HepG2 (cell line): ENCODE measurements around the gene MDFI. TPM values are rescaled to one million over a fixed set of nuclear protein-coding genes. Genes with fewer than 3 reads are reported as not detected.

Experiments used
- EP300 ChIP-seq, 3 experiments: sonication (generic) in 1 of 3; formaldehyde crosslinking in 1 of 3; IDR thresholded peaks; 2 replicates each; pipeline versions ENCODE4 v1.5.1 to v1.6.1; 2011 to 2020; ENCODE audit warnings: low read depth in 2 of 3, low read length in 2 of 3, borderline replicate concordance in 1 of 3, improper control_type of control experiment in 1 of 3, mild to moderate bottlenecking in 1 of 3, missing genetic modification reagents in 1 of 3, moderate library complexity in 1 of 3
- HDAC6 ChIP-seq: fragments of 200-600 bp; sonication (generic); IDR thresholded peaks from 2 replicates; pipeline ENCODE4 v1.7.0; 2017; ENCODE audit warnings: mild to moderate bottlenecking, antibody characterized with exemption, low read length, low read depth
- IKZF4 ChIP-seq: sonication (generic); formaldehyde crosslinking; IDR thresholded peaks from 2 replicates; pipeline ENCODE4 v1.5.1; 2020; ENCODE audit warnings: borderline replicate concordance, mild to moderate bottlenecking, low read depth, missing genetic modification reagents; ENCODE audit errors: not compliant biosample characterization
- ISL2 ChIP-seq: sonication (generic); formaldehyde crosslinking; IDR thresholded peaks from 2 replicates; pipeline ENCODE4 v1.5.0; 2020; ENCODE audit warnings: missing genetic modification reagents
- MAF1 ChIP-seq: sonication (generic); formaldehyde crosslinking; IDR thresholded peaks from 2 replicates; pipeline ENCODE4 v1.5.0; 2020; ENCODE audit warnings: missing genetic modification reagents, borderline replicate concordance
- MAFK ChIP-seq, 2 experiments: IDR thresholded peaks in 1 of 2; conservative IDR thresholded peaks in 1 of 2; 2 replicates each; pipeline ENCODE4 v1.6.1; 2011; ENCODE audit warnings: improper control_type of control experiment in 2 of 2, low read length in 2 of 2
- PHF5A ChIP-seq: IDR thresholded peaks from one replicate; pipeline ENCODE4 v1.6.1; 2018; ENCODE audit warnings: low read depth, missing genetic modification reagents; ENCODE audit not compliant: unreplicated experiment
- SP2 ChIP-seq: sonication (generic); formaldehyde crosslinking; IDR thresholded peaks from 2 replicates; pipeline ENCODE4 v1.5.1; 2020; ENCODE audit warnings: mild to moderate bottlenecking, missing genetic modification reagents
- TEAD3 ChIP-seq: optimal IDR thresholded peaks from 2 replicates; pipeline ENCODE3; 2016; ENCODE audit warnings: borderline replicate concordance
- TEF ChIP-seq: sonication (generic); formaldehyde crosslinking; IDR thresholded peaks from 2 replicates; pipeline ENCODE4 v1.5.0; 2020; ENCODE audit warnings: missing genetic modification reagents
- THAP8 ChIP-seq: sonication (generic); formaldehyde crosslinking; IDR thresholded peaks from 2 replicates; pipeline ENCODE4 v1.5.1; 2020; ENCODE audit warnings: missing genetic modification reagents, mild to moderate bottlenecking, borderline replicate concordance
- TRAFD1 ChIP-seq: sonication (generic); formaldehyde crosslinking; IDR thresholded peaks from 2 replicates; pipeline ENCODE4 v1.5.1; 2020; ENCODE audit warnings: missing genetic modification reagents, mild to moderate bottlenecking, borderline replicate concordance
- ZBTB7A ChIP-seq: sonication (generic); formaldehyde crosslinking; IDR thresholded peaks from 2 replicates; pipeline ENCODE4 v1.8.0; 2022; ENCODE audit warnings: mild to moderate bottlenecking, missing genetic modification reagents
- ZFY ChIP-seq: sonication (generic); formaldehyde crosslinking; IDR thresholded peaks from 2 replicates; pipeline ENCODE4 v1.4.0; 2020; ENCODE audit warnings: missing genetic modification reagents
- ZMYM2 ChIP-seq: sonication (generic); formaldehyde crosslinking; IDR thresholded peaks from 2 replicates; pipeline ENCODE4 v1.8.0; 2022; ENCODE audit warnings: mild to moderate bottlenecking, missing genetic modification reagents
- ZNF101 ChIP-seq: sonication (generic); formaldehyde crosslinking; IDR thresholded peaks from 2 replicates; pipeline ENCODE4 v1.4.0; 2020; ENCODE audit warnings: mild to moderate bottlenecking, low read depth, missing genetic modification reagents, borderline replicate concordance
- ZNF251 ChIP-seq: sonication (generic); formaldehyde crosslinking; IDR thresholded peaks from 2 replicates; pipeline ENCODE4 v1.9.0; 2021; ENCODE audit warnings: mild to moderate bottlenecking, missing genetic modification reagents
- ZNF343 ChIP-seq: sonication (generic); formaldehyde crosslinking; IDR thresholded peaks from 2 replicates; pipeline ENCODE4 v1.4.0; 2020; ENCODE audit warnings: mild to moderate bottlenecking, missing genetic modification reagents
- ZNF747 ChIP-seq: sonication (generic); formaldehyde crosslinking; IDR thresholded peaks from 2 replicates; pipeline ENCODE4 v1.8.1; 2023; ENCODE audit warnings: missing genetic modification reagents, mild to moderate bottlenecking, borderline replicate concordance
- polyA plus RNA-seq, 8 experiments: library from polyadenylated mRNA; depleted of rRNA in 3 of 8; stranded (reverse) in 7 of 8; unstranded in 1 of 8; fragments of >200 nt; fragmentation: Illumina TruSeq in 4 of 8; extraction: Trizol in 4 of 8; gene quantifications; 2 replicates each; pipeline versions ENCODE4 v1.2.1 to v1.2.3, GENCODE V29; 2011 to 2016; ENCODE audit warnings: low read depth in 4 of 8, missing spikeins in 1 of 8, mixed read lengths in 1 of 8; ENCODE audit not compliant: insufficient read depth in 1 of 8
- total RNA-seq, 5 experiments: library from RNA; depleted of rRNA; stranded (reverse); fragments of >200 nt; fragmentation: Illumina TruSeq; extraction: Trizol; gene quantifications; 2 replicates each; pipeline ENCODE4 v1.2.3, GENCODE V29; 2016; ENCODE audit warnings: low read depth in 1 of 5
- TF ChIP-seq, protein P1 (sequence below): conservative IDR thresholded peaks from 2 replicates; pipeline ENCODE4 v1.6.1; 2018; ENCODE audit warnings: missing genetic modification reagents
- TF ChIP-seq, protein P2 (sequence below): sonication (generic); formaldehyde crosslinking; conservative IDR thresholded peaks from 2 replicates; pipeline ENCODE4 v1.4.0; 2020; ENCODE audit warnings: missing genetic modification reagents

The MDFI gene
- total and polyA plus RNA-seq, 2 of the 13 experiments (the other 11 are each of a cell fraction or from before 2014, with no cell fraction given), result 0.28 TPM; not detected in 1

GRCh38 chr6:41683523-41684310 lies 45.4 kb downstream of the MDFI start (continued):
- peak; percentile 47 for TF ChIP-seq TEAD3 (CRISPR knock-in tag)
- TF ChIP-seq SP2 (CRISPR knock-in tag), result no peak
- TF ChIP-seq, protein P1, sequence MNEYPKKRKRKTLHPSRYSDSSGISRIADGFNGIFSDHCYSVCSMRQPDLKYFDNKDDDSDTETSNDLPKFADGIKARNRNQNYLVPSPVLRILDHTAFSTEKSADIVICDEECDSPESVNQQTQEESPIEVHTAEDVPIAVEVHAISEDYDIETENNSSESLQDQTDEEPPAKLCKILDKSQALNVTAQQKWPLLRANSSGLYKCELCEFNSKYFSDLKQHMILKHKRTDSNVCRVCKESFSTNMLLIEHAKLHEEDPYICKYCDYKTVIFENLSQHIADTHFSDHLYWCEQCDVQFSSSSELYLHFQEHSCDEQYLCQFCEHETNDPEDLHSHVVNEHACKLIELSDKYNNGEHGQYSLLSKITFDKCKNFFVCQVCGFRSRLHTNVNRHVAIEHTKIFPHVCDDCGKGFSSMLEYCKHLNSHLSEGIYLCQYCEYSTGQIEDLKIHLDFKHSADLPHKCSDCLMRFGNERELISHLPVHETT (CRISPR knock-in tag), result peak; percentile 63
- TF ChIP-seq ISL2, result no peak
- no peak for TF ChIP-seq ZNF101 (CRISPR knock-in tag)
- TF ChIP-seq ZNF747 (CRISPR knock-in tag), result peak; percentile 41; the same call in 1 of the 2 replicates
- no peak for TF ChIP-seq ZNF251 (CRISPR knock-in tag)
- TF ChIP-seq HDAC6, result no peak
- no peak for TF ChIP-seq MAFK (conservative IDR thresholded peaks at IDR 0.05 in 1 of 2, IDR thresholded peaks at IDR 0.05 in 1 of 2; ENCODE audit: low read length in 2 of 2)
- no peak for TF ChIP-seq EP300 (IDR thresholded peaks at IDR 0.05; ENCODE audit: low read depth in 2 of 2, low read length in 2 of 2)
- no peak for TF ChIP-seq EP300 (CRISPR knock-in tag; IDR thresholded peaks at IDR 0.05; ENCODE audit: borderline replicate concordance)
- TF ChIP-seq TEF (CRISPR knock-in tag), result no peak
- TF ChIP-seq ZNF343 (CRISPR knock-in tag), result no peak
- TF ChIP-seq ZBTB7A (CRISPR knock-in tag), result peak; percentile 62; the same call in 1 of the 2 replicates
- no peak for TF ChIP-seq MAF1
- no peak for TF ChIP-seq THAP8 (CRISPR knock-in tag)
- no peak for TF ChIP-seq PHF5A (CRISPR knock-in tag)
- TF ChIP-seq IKZF4, result peak; percentile 37
- TF ChIP-seq TRAFD1 (CRISPR knock-in tag), result no peak
- TF ChIP-seq, protein P2, sequence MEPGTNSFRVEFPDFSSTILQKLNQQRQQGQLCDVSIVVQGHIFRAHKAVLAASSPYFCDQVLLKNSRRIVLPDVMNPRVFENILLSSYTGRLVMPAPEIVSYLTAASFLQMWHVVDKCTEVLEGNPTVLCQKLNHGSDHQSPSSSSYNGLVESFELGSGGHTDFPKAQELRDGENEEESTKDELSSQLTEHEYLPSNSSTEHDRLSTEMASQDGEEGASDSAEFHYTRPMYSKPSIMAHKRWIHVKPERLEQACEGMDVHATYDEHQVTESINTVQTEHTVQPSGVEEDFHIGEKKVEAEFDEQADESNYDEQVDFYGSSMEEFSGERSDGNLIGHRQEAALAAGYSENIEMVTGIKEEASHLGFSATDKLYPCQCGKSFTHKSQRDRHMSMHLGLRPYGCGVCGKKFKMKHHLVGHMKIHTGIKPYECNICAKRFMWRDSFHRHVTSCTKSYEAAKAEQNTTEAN, result no peak
- no peak for TF ChIP-seq ZFY
- no peak for TF ChIP-seq ZMYM2
